Caco-2 (cell line): ENCODE measurements around the gene AKR7A2. TPM values are rescaled to one million over a fixed set of nuclear protein-coding genes. Genes with fewer than 3 reads are reported as not detected.
A peak's percentile ranks its signal among the peaks of the same experiment; 100 is the strongest.

Source experiments
- Bru-seq: library from RNA; stranded (reverse); fragments of 400-500 nt; gene quantifications from one replicate; lab custom pipeline; 2021; lab: Mats Ljungman, UMichigan
- BruChase-seq, 2 experiments: library from RNA; stranded (reverse); fragments of 400-500 nt; gene quantifications; one replicate each; lab custom pipeline; 2021; lab: Mats Ljungman, UMichigan
- BruUV-seq: library from RNA; stranded (reverse); fragments of 400-500 nt; replicated peaks from 2 replicates; lab custom pipeline; 2021; lab: Mats Ljungman, UMichigan
- CTCF ChIA-PET: fragments of 300-600 bp; sonication (Branson Sonifier 250); formaldehyde crosslinking; loops from one replicate; lab custom pipeline; 2022; ENCODE audit warnings: antibody characterized with exemption; lab: Charles Lee
- POLR2A ChIA-PET: fragments of 300-600 bp; sonication (Branson Sonifier 250); formaldehyde crosslinking; loops from one replicate; lab custom pipeline; 2022; ENCODE audit warnings: antibody characterized with exemption; lab: Charles Lee
- DNase-seq, 2 experiments: peaks; one replicate each; pipeline versions ENCODE4 v3.0.0 to v3.0.0-alpha.2; 2020 to 2022
- H3K27me3 ChIP-seq: replicated peaks from 2 replicates; pipeline ENCODE4 v1.6.0; 2011; ENCODE audit warnings: low read length; ENCODE audit not compliant: control insufficient read depth, insufficient read depth
- H3K36me3 ChIP-seq: 2 replicates; pipeline ENCODE4 v1.5.1; 2011; ENCODE audit warnings: low read length; ENCODE audit not compliant: control insufficient read depth, insufficient read depth
- H3K4me1 ChIP-seq: fragments of 250-450 bp; sonication (Bioruptor Pico); 2 replicates; pipeline ENCODE4 v1.5.1; 2020; ENCODE audit warnings: mild to moderate bottlenecking
- H3K4me3 ChIP-seq: 2 replicates; pipeline ENCODE4 v1.5.1; 2011; ENCODE audit warnings: low read depth, mild to moderate bottlenecking, control low read depth, low read length
- H3K9me3 ChIP-seq: fragments of 250-450 bp; sonication (Bioruptor Pico); 2 replicates; pipeline ENCODE4 v1.5.1; 2020; ENCODE audit warnings: mild to moderate bottlenecking, moderate library complexity
- H3K27ac Mint-ChIP-seq: one replicate; pipeline ENCODE4 v1.8.0; 2022; ENCODE audit warnings: mixed read lengths; ENCODE audit not compliant: unreplicated experiment
- H3K27me3 Mint-ChIP-seq: one replicate; pipeline ENCODE4 v1.8.0; 2022; ENCODE audit warnings: mixed read lengths; ENCODE audit not compliant: insufficient read depth, unreplicated experiment
- H3K36me3 Mint-ChIP-seq: one replicate; pipeline ENCODE4 v1.8.0; 2022; ENCODE audit warnings: mild to moderate bottlenecking, mixed read lengths; ENCODE audit not compliant: insufficient read depth, unreplicated experiment
- H3K4me1 Mint-ChIP-seq: one replicate; pipeline ENCODE4 v1.8.0; 2022; ENCODE audit warnings: low read depth, mixed read lengths; ENCODE audit not compliant: unreplicated experiment
- H3K4me3 Mint-ChIP-seq: one replicate; pipeline ENCODE4 v1.8.0; 2022; ENCODE audit warnings: mild to moderate bottlenecking, moderate library complexity, mixed read lengths; ENCODE audit not compliant: unreplicated experiment
- H3K9me3 Mint-ChIP-seq: one replicate; pipeline ENCODE4 v1.8.0; 2022; ENCODE audit warnings: mixed read lengths; ENCODE audit not compliant: unreplicated experiment
- CTCF ChIP-seq, 2 experiments: fragments of 200-600 bp in 1 of 2; IDR thresholded peaks; 1 replicate in 1 of 2; 2 replicates in 1 of 2; pipeline versions ENCODE4 v1.5.1 to v1.8.0; 2011 to 2022; ENCODE audit warnings: antibody characterized with exemption in 1 of 2, control low read depth in 1 of 2, inconsistent platforms in 1 of 2, low read depth in 1 of 2, low read length in 1 of 2, mild to moderate bottlenecking in 1 of 2, moderate library complexity in 1 of 2; ENCODE audit not compliant: insufficient read depth in 1 of 2, severe bottlenecking in 1 of 2, unreplicated experiment in 1 of 2
- intact Hi-C: fragments of 100-400 bp; cut with micrococcal nuclease; formaldehyde crosslinking; loops from one replicate; pipeline ENCODE4 v1.10.0; 2022; ENCODE audit not compliant: unreplicated experiment
- long read RNA-seq: library from polyadenylated mRNA; stranded (forward); transcript quantifications from one replicate; pipeline ENCODE4 v2.0.0, GENCODE V29; 2022
- total RNA-seq: library from RNA; stranded (reverse); gene quantifications from 2 replicates; pipeline ENCODE4 v1.2.3, GENCODE V29; 2022

The AKR7A2 gene
- total RNA-seq (55.4 and 56.7 TPM in 2 replicates), Bru-seq, nascent RNA (percentile 73 among the genes with signal in this experiment), BruChase-seq, experiment 1, labeled RNA remaining after a 2-hour chase (percentile 68 among the genes with signal in this experiment), BruChase-seq, experiment 2, labeled RNA remaining after a 6-hour chase (percentile 73 among the genes with signal in this experiment)
- long read RNA-seq, transcript AKR7A2-201 (7 exons, 1,362 nt): major isoform, 129 of 139 reads
- long read RNA-seq, partial matches to known transcripts: 2 of 139 reads
- long read RNA-seq, other reads (novel, unspliced or antisense): 7 of 139 reads

- CTCF ChIA-PET: no interaction called here
- Mint-ChIP-seq H3K9me3 (no peaks in the 10 kb centered on the region), H3K27me3 (no peaks in the 10 kb centered on the region), H3K4me1 (peaks cover 15% of the 10 kb centered on the region), H3K4me3 (peak within 1 kb of the TSS; percentile 84), H3K36me3 (peaks cover 19% of the 10 kb centered on the region), H3K27ac (peak within 1 kb of the TSS; percentile 39)
- H3K9me3 ChIP-seq: no peaks in the 10 kb centered on the region
- H3K27me3 ChIP-seq: no peaks in the 10 kb centered on the region
- no peaks in the 10 kb centered on the region for H3K4me1 ChIP-seq
- H3K4me3 ChIP-seq: peak within 1 kb of the TSS; percentile 93
- peak; percentile 82 to 95 for DNase-seq
- POLR2A ChIA-PET: interaction anchor here (0.6 kb wide), 1 partner anchor 104 kb away, joined by 5 read pairs; no protein-coding TSS in a partner anchor
- no peak for TF ChIP-seq CTCF (IDR thresholded peaks at IDR 0.05; ENCODE audit: insufficient read depth in 1 of 2, low read depth in 1 of 2, low read length in 1 of 2, severe bottlenecking in 1 of 2, unreplicated experiment in 1 of 2)
- intact Hi-C loops: loop anchor here (10.0 kb wide), 1 partner anchor 57 kb away; the partner anchor contains the start of genes EMC1 and MRTO4
- no TSS peak for BruUV-seq
- H3K36me3 ChIP-seq: peaks cover 1% of the 10 kb centered on the region; the same call in 1 of the 2 replicates
These were observed at the start of gene AKR7A2, which contains the start of gene SLC66A1 for GRCh38 chr1:19311931-19312781. Gene AKR7A2 (minus strand): TSS chr1:19312144. CDS start chr1:19312124, 20 bp downstream. Gene SLC66A1 (plus strand): TSS chr1:19312326. CDS start chr1:19317678, 5,352 bp downstream.

- intact Hi-C loops: no loop called here
- no TSS peak for BruUV-seq
- Mint-ChIP-seq H3K9me3 (no peaks in the 10 kb centered on the region), H3K27me3 (no peaks in the 10 kb centered on the region), H3K4me1 (no peaks in the 10 kb centered on the region), H3K27ac (no peak overlapping the region), H3K4me3 (no peak overlapping the region), H3K36me3 (peaks cover 22% of the 10 kb centered on the region)
- ChIA-PET CTCF (no interaction called here), POLR2A (no interaction called here)
- H3K4me3 ChIP-seq: no peak overlapping the region
- no peak for DNase-seq
- TF ChIP-seq CTCF (IDR thresholded peaks at IDR 0.05; ENCODE audit: insufficient read depth in 1 of 2, low read depth in 1 of 2, low read length in 1 of 2, severe bottlenecking in 1 of 2, unreplicated experiment in 1 of 2): no peak
- no peaks in the 10 kb centered on the region for H3K9me3 ChIP-seq
- peaks cover 1% of the 10 kb centered on the region; the same call in 1 of the 2 replicates for H3K36me3 ChIP-seq
- no peaks in the 10 kb centered on the region for H3K4me1 ChIP-seq
- no peaks in the 10 kb centered on the region for H3K27me3 ChIP-seq
These were observed 49.1 kb upstream of the AKR7A2 start for GRCh38 chr1:19360843-19361610.
